ENCODE results near the gene OR10A2. TPM values are rescaled to one million over a fixed set of nuclear protein-coding genes. Genes with fewer than 3 reads are reported as not detected.
"Not testable (repeated sequence)": the region's sequence is repeated elsewhere in the genome, so short reads cannot be mapped to it uniquely, and the experiment has no call there.

OR10A2 gene
- polyA plus RNA-seq, 4 donors = 0.03 TPM; not detected in 3

GRCh38 chr11:6864438-6864837 is 1.6 kb downstream of the OR10A2 start:
- H3K4me3 ChIP-seq (ENCODE audit: low read depth in 1 of 3, low read length in 3 of 3) = no peak overlapping the region
- FAIRE-seq = no peak
- 79 to 87% (median 80%) methylated on average over 1 of the region's 1 CpG for WGBS, 3 donors

GRCh38 chr11:6871278-6871677 is 8.4 kb downstream of the OR10A2 start:
- H3K36me3 ChIP-seq (ENCODE audit: control insufficient read depth in 3 of 3, insufficient read depth in 2 of 3, low read depth in 1 of 3, low read length in 3 of 3) = no peaks in the 10 kb centered on the region
- no peak overlapping the region for H3K4me3 ChIP-seq (ENCODE audit: low read depth in 1 of 3, low read length in 3 of 3)
- no peak overlapping the region for H3K27ac ChIP-seq (ENCODE audit: low read depth in 1 of 3, low read length in 2 of 3)
- no peaks in the 10 kb centered on the region for H3K27me3 ChIP-seq (ENCODE audit: control insufficient read depth in 3 of 3, insufficient read depth in 3 of 3, low read length in 3 of 3)
- no peaks in the 10 kb centered on the region for H3K9me3 ChIP-seq (ENCODE audit: control insufficient read depth in 2 of 2, insufficient read depth in 1 of 2, low read depth in 1 of 2, low read length in 1 of 2)
- H3K4me1 ChIP-seq (ENCODE audit: control insufficient read depth in 3 of 3, insufficient read depth in 2 of 3, low read depth in 1 of 3, low read length in 2 of 3) = no peaks in the 10 kb centered on the region
- WGBS, 3 donors = 81 to 87% (median 85%) methylated on average over 1 of the region's 1 CpG
- DNase-seq (no peak), FAIRE-seq (no peak)

More at GRCh38 chr11:6864438-6864837, 1.6 kb downstream of the OR10A2 start:
- Histone ChIP-seq H3K27ac (ENCODE audit: low read depth in 1 of 3, low read length in 2 of 3) (no peak overlapping the region), H3K36me3 (ENCODE audit: control insufficient read depth in 3 of 3, insufficient read depth in 2 of 3, low read depth in 1 of 3, low read length in 3 of 3) (no peaks in the 10 kb centered on the region), H3K9me3 (ENCODE audit: control insufficient read depth in 2 of 2, insufficient read depth in 1 of 2, low read depth in 1 of 2, low read length in 1 of 2) (no peaks in the 10 kb centered on the region), H3K27me3 (ENCODE audit: control insufficient read depth in 3 of 3, insufficient read depth in 3 of 3, low read length in 3 of 3) (no peaks in the 10 kb centered on the region), H3K4me1 (ENCODE audit: control insufficient read depth in 3 of 3, insufficient read depth in 2 of 3, low read depth in 1 of 3, low read length in 2 of 3) (no peaks in the 10 kb centered on the region)
- no peak for DNase-seq

- H3K27ac ChIP-seq (ENCODE audit: low read depth in 1 of 3, low read length in 2 of 3) = no peak overlapping the region
- no peaks in the 10 kb centered on the region for H3K36me3 ChIP-seq (ENCODE audit: control insufficient read depth in 3 of 3, insufficient read depth in 2 of 3, low read depth in 1 of 3, low read length in 3 of 3)
- DNase-seq = no peak
- H3K4me1 ChIP-seq (ENCODE audit: control insufficient read depth in 3 of 3, insufficient read depth in 2 of 3, low read depth in 1 of 3, low read length in 2 of 3) = no peaks in the 10 kb centered on the region
- WGBS, 3 donors = 75 to 86% (median 82%) methylated on average over 2 of the region's 2 CpGs
- peaks cover 0 to 8% of the 10 kb centered on the region in 2 donors for H3K9me3 ChIP-seq (ENCODE audit: control insufficient read depth in 2 of 2, insufficient read depth in 1 of 2, low read depth in 1 of 2, low read length in 1 of 2)
- no peaks in the 10 kb centered on the region for H3K27me3 ChIP-seq (ENCODE audit: control insufficient read depth in 3 of 3, insufficient read depth in 3 of 3, low read length in 3 of 3)
- no peak overlapping the region for H3K4me3 ChIP-seq (ENCODE audit: low read depth in 1 of 3, low read length in 3 of 3)
- FAIRE-seq = no peak
Measured at GRCh38 chr11:6875761-6876160, 12.9 kb downstream of the OR10A2 start.

- peaks cover 0 to 8% of the 10 kb centered on the region in 2 donors for H3K9me3 ChIP-seq (ENCODE audit: control insufficient read depth in 2 of 2, insufficient read depth in 1 of 2, low read depth in 1 of 2, low read length in 1 of 2)
- WGBS, 3 donors = 83 to 92% (median 92%) methylated on average over 1 of the region's 1 CpG
- no peak for FAIRE-seq
- DNase-seq = no peak
- H3K4me3 ChIP-seq (ENCODE audit: low read depth in 1 of 3, low read length in 3 of 3) = no peak within 1 kb of the TSS
- H3K36me3 ChIP-seq (ENCODE audit: control insufficient read depth in 3 of 3, insufficient read depth in 2 of 3, low read depth in 1 of 3, low read length in 3 of 3) = no peaks in the 10 kb centered on the region
- no peak within 1 kb of the TSS for H3K27ac ChIP-seq (ENCODE audit: low read depth in 1 of 3, low read length in 2 of 3)
- no peaks in the 10 kb centered on the region for H3K27me3 ChIP-seq (ENCODE audit: control insufficient read depth in 3 of 3, insufficient read depth in 3 of 3, low read length in 3 of 3)
- H3K4me1 ChIP-seq (ENCODE audit: control insufficient read depth in 3 of 3, insufficient read depth in 2 of 3, low read depth in 1 of 3, low read length in 2 of 3) = no peaks in the 10 kb centered on the region
Measured at GRCh38 chr11:6876325-6876724, 13.5 kb downstream of the OR10A2 start, which contains the start of gene OR10A4. Gene OR10A4 (plus strand): TSS chr11:6876625. CDS start chr11:6876648, 23 bp downstream.

GRCh38 chr11:6876914-6877313 is 14.1 kb downstream of the OR10A2 start:
- no peak overlapping the region for H3K4me3 ChIP-seq (ENCODE audit: low read depth in 1 of 3, low read length in 3 of 3)
- H3K27ac ChIP-seq (ENCODE audit: low read depth in 1 of 3, low read length in 2 of 3) = no peak overlapping the region
- no peaks in the 10 kb centered on the region for H3K4me1 ChIP-seq (ENCODE audit: control insufficient read depth in 3 of 3, insufficient read depth in 2 of 3, low read depth in 1 of 3, low read length in 2 of 3)
- 78 to 87% (median 82%) methylated on average over 3 of the region's 3 CpGs for WGBS, 3 donors
- H3K36me3 ChIP-seq (ENCODE audit: control insufficient read depth in 3 of 3, insufficient read depth in 2 of 3, low read depth in 1 of 3, low read length in 3 of 3) = no peaks in the 10 kb centered on the region
- DNase-seq (no peak), FAIRE-seq (no peak)
- H3K9me3 ChIP-seq (ENCODE audit: control insufficient read depth in 2 of 2, insufficient read depth in 1 of 2, low read depth in 1 of 2, low read length in 1 of 2) = peaks cover 0 to 8% of the 10 kb centered on the region in 2 donors
- no peaks in the 10 kb centered on the region for H3K27me3 ChIP-seq (ENCODE audit: control insufficient read depth in 3 of 3, insufficient read depth in 3 of 3, low read length in 3 of 3)

GRCh38 chr11:6882751-6883150 is 19.9 kb downstream of the OR10A2 start:
- DNase-seq (no peak), FAIRE-seq (no peak)
- H3K27ac ChIP-seq (ENCODE audit: low read depth in 1 of 3, low read length in 2 of 3) = no peak overlapping the region
- H3K4me1 ChIP-seq (ENCODE audit: control insufficient read depth in 3 of 3, insufficient read depth in 2 of 3, low read depth in 1 of 3, low read length in 2 of 3) = no peaks in the 10 kb centered on the region
- H3K36me3 ChIP-seq (ENCODE audit: control insufficient read depth in 3 of 3, insufficient read depth in 2 of 3, low read depth in 1 of 3, low read length in 3 of 3) = no peaks in the 10 kb centered on the region
- no peaks in the 10 kb centered on the region for H3K27me3 ChIP-seq (ENCODE audit: control insufficient read depth in 3 of 3, insufficient read depth in 3 of 3, low read length in 3 of 3)
- H3K4me3 ChIP-seq (ENCODE audit: low read depth in 1 of 3, low read length in 3 of 3) = no peak overlapping the region
- no peaks in the 10 kb centered on the region for H3K9me3 ChIP-seq (ENCODE audit: control insufficient read depth in 2 of 2, insufficient read depth in 1 of 2, low read depth in 1 of 2, low read length in 1 of 2)

- H3K4me1 ChIP-seq (ENCODE audit: control insufficient read depth in 3 of 3, insufficient read depth in 2 of 3, low read depth in 1 of 3, low read length in 2 of 3); H3K9me3 ChIP-seq (ENCODE audit: control insufficient read depth in 2 of 2, insufficient read depth in 1 of 2, low read depth in 1 of 2, low read length in 1 of 2); DNase-seq; H3K27ac ChIP-seq (ENCODE audit: low read depth in 1 of 3, low read length in 2 of 3); H3K27me3 ChIP-seq (ENCODE audit: control insufficient read depth in 3 of 3, insufficient read depth in 3 of 3, low read length in 3 of 3); FAIRE-seq; H3K4me3 ChIP-seq (ENCODE audit: low read depth in 1 of 3, low read length in 3 of 3); H3K36me3 ChIP-seq (ENCODE audit: control insufficient read depth in 3 of 3, insufficient read depth in 2 of 3, low read depth in 1 of 3, low read length in 3 of 3): not testable (repeated sequence)
- WGBS, 3 donors = 80 to 94% (median 89%) methylated on average over 5 of the region's 5 CpGs
Measured at GRCh38 chr11:6887711-6888110, 24.9 kb downstream of the OR10A2 start.

- Histone ChIP-seq H3K4me3 (ENCODE audit: low read depth in 1 of 3, low read length in 3 of 3) (no peak overlapping the region), H3K4me1 (ENCODE audit: control insufficient read depth in 3 of 3, insufficient read depth in 2 of 3, low read depth in 1 of 3, low read length in 2 of 3) (no peaks in the 10 kb centered on the region), H3K36me3 (ENCODE audit: control insufficient read depth in 3 of 3, insufficient read depth in 2 of 3, low read depth in 1 of 3, low read length in 3 of 3) (no peaks in the 10 kb centered on the region), H3K9me3 (ENCODE audit: control insufficient read depth in 2 of 2, insufficient read depth in 1 of 2, low read depth in 1 of 2, low read length in 1 of 2) (no peaks in the 10 kb centered on the region), H3K27ac (ENCODE audit: low read depth in 1 of 3, low read length in 2 of 3) (no peak overlapping the region), H3K27me3 (ENCODE audit: control insufficient read depth in 3 of 3, insufficient read depth in 3 of 3, low read length in 3 of 3) (no peaks in the 10 kb centered on the region)
- FAIRE-seq = no peak
- no peak for DNase-seq
- WGBS, 3 donors = 74 to 90% (median 79%) methylated on average over 4 of the region's 4 CpGs
Measured at GRCh38 chr11:6888830-6889229, 26.0 kb downstream of the OR10A2 start.

GRCh38 chr11:6889835-6890234 is 27.0 kb downstream of the OR10A2 start:
- Histone ChIP-seq H3K4me3 (ENCODE audit: low read depth in 1 of 3, low read length in 3 of 3) (no peak overlapping the region), H3K27me3 (ENCODE audit: control insufficient read depth in 3 of 3, insufficient read depth in 3 of 3, low read length in 3 of 3) (no peaks in the 10 kb centered on the region), H3K4me1 (ENCODE audit: control insufficient read depth in 3 of 3, insufficient read depth in 2 of 3, low read depth in 1 of 3, low read length in 2 of 3) (no peaks in the 10 kb centered on the region), H3K27ac (ENCODE audit: low read depth in 1 of 3, low read length in 2 of 3) (no peak overlapping the region), H3K36me3 (ENCODE audit: control insufficient read depth in 3 of 3, insufficient read depth in 2 of 3, low read depth in 1 of 3, low read length in 3 of 3) (no peaks in the 10 kb centered on the region), H3K9me3 (ENCODE audit: control insufficient read depth in 2 of 2, insufficient read depth in 1 of 2, low read depth in 1 of 2, low read length in 1 of 2) (no peaks in the 10 kb centered on the region)
- 64 to 82% (median 75%) methylated on average over 1 of the region's 1 CpG for WGBS, 3 donors
- DNase-seq (no peak), FAIRE-seq (no peak)

Measured in small intestine (tissue), 7 donors.